ENCODE results near the gene DNAJC16.

DNA sequence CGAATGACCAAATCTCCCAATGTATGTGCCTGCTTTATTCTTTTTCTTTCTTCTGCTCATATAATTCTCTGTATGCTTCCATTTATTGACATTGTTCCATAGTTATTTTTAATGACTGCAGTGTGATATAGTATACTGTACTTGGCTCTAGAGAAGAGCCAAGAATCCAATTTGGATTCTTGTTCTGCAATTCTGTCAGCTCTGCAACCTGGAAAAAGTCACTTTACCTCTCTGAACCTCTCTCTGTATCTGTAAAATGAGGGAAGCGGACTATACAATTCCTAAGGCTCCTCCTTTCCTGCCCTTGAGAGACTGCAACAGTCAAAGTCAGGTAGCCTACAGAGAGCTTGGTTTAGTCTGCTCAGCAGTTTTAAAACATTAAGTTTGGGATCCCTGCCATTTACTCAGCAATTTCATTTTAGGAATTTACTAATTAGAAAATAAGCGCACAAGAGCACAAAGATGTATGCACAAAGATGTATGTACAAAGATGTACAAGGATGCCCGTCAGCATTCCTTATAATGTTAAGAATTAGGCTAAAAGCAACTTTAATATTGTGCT, 14.7 kb downstream of the DNAJC16 start:
- no peak for TF ChIP-seq CTCF (IDR thresholded peaks at IDR 0.05; ENCODE audit: low read depth, low read length)
- TF ChIP-seq EZH2phosphoT487 (IDR thresholded peaks at IDR 0.05; ENCODE audit: low read depth), result no peak

Measured in OCI-LY3 (cell line).